Right lobe of liver (tissue), 6 donors: ENCODE measurements around the gene TECR. TPM values are rescaled to one million over a fixed set of nuclear protein-coding genes. Genes with fewer than 3 reads are reported as not detected.
"Not testable (repeated sequence)": the region's sequence is repeated elsewhere in the genome, so short reads cannot be mapped to it uniquely, and the experiment has no call there.

Experiments
- ATAC-seq, 4 donors: fragments of 200-7000 bp; cut with Tn5 transposase; one replicate each; pipeline ENCODE4 v1.9.1; 2020; ENCODE audit warnings: mild to moderate bottlenecking in 4 of 4, moderate library complexity in 4 of 4
- DNase-seq, 3 donors: peaks; one replicate each; pipeline ENCODE4 v3.0.0-alpha.2; 2020
- H3K27ac ChIP-seq, 3 donors: fragments of 200-600 bp; one replicate each; pipeline ENCODE4 v1.8.0; 2022
- H3K27me3 ChIP-seq, 2 donors: fragments of 200-600 bp; one replicate each; pipeline ENCODE4 v1.8.0; 2022
- H3K36me3 ChIP-seq, 4 donors: fragments of 200-600 bp; sonication (generic) in 1 of 4; one replicate each; pipeline versions ENCODE4 v1.5.1 to v1.8.0; 2017 to 2022; ENCODE audit warnings: control low read depth in 1 of 4
- H3K4me1 ChIP-seq, 4 donors: fragments of 200-600 bp; sonication (generic) in 1 of 4; one replicate each; pipeline versions ENCODE4 v1.5.1 to v1.8.0; 2017 to 2022; ENCODE audit warnings: control low read depth in 1 of 4
- H3K4me3 ChIP-seq, 3 donors: fragments of 200-600 bp; one replicate each; pipeline ENCODE4 v1.8.0; 2022
- H3K9me3 ChIP-seq, 4 donors: fragments of 200-600 bp; sonication (generic) in 1 of 4; one replicate each; pipeline versions ENCODE4 v1.5.1 to v1.8.0; 2017 to 2022; ENCODE audit warnings: control low read depth in 1 of 4
- CTCF ChIP-seq, 4 donors: fragments of 200-600 bp in 3 of 4; fragments of 450-650 bp in 1 of 4; IDR thresholded peaks; one replicate each; pipeline versions ENCODE4 v1.5.1 to v1.8.0; 2016 to 2022; ENCODE audit warnings: antibody characterized with exemption in 4 of 4, mild to moderate bottlenecking in 2 of 4
- POLR2A ChIP-seq: fragments of 450-650 bp; IDR thresholded peaks from one replicate; pipeline ENCODE4 v1.6.1; 2017; ENCODE audit warnings: antibody characterized with exemption, mild to moderate bottlenecking
- WGBS: methylation state at CpG from one replicate; pipeline ENCODE4 v1.1.6; 2018; ENCODE audit warnings: low coverage, low lambda C conversion rate; ENCODE audit not compliant: insufficient coverage; ENCODE audit errors: missing lambda C conversion rate; 5-methylcytosine and 5-hydroxymethylcytosine counted together
- intact Hi-C, 2 donors: fragments of 100-400 bp; cut with DNase I; formaldehyde crosslinking; loops; one replicate each; pipeline versions ENCODE4 v1.11.2 to v1.14.1; 2022
- total RNA-seq, 6 experiments: library from RNA; depleted of rRNA in 2 of 6; stranded (reverse); fragments of >200 nt in 2 of 6; fragmentation: NEBNext Ultra II Directional in 3 of 6; extraction: Animal tissue kit (Norgen Biotek cat#: 25700) in 3 of 6; gene quantifications; one replicate each; pipeline versions ENCODE4 v1.1.0 to v1.2.4, GENCODE V29; 2016 to 2023
- donor health status: DM: no; HTN: yes; CAD: no.
- donor health status: DM: no; HTN: no; CAD: no.
- donor health status: DM: no; HTN: no; CAD: no.
- donor health status: DM: no; HTN: yes; CAD: no.
- donor health status: DM: no; HTN: yes; CAD: no.

Gene TECR
- total RNA-seq, 6 experiments from 2014 or later = 37.9 to 99.0 (median 77.0) TPM

- TF ChIP-seq POLR2A (no peak), CTCF (IDR thresholded peaks at IDR 0.05) (no peak)
- DNase-seq (no peak), ATAC-seq (no peak)
- intact Hi-C loops = no loop called here
- no peak overlapping the region for H3K4me3 ChIP-seq
- H3K27ac ChIP-seq = no peak overlapping the region
- no peaks in the 10 kb centered on the region for H3K36me3 ChIP-seq
- H3K4me1 ChIP-seq = peaks cover 0 to 8% (median 0%) of the 10 kb centered on the region in 4 donors
- WGBS = 88% methylated on average over 14 of the region's 19 CpGs
- no peaks in the 10 kb centered on the region for H3K27me3 ChIP-seq
- H3K9me3 ChIP-seq = no peaks in the 10 kb centered on the region
Observed at GRCh38 chr19:14540741-14541525, 11.5 kb downstream of the TECR start.

GRCh38 chr19:14541979-14542378 is 12.6 kb downstream of the TECR start:
- H3K4me1 ChIP-seq, ATAC-seq, H3K4me3 ChIP-seq, H3K27ac ChIP-seq, H3K36me3 ChIP-seq, H3K9me3 ChIP-seq, H3K27me3 ChIP-seq, intact Hi-C loops, DNase-seq: not testable (repeated sequence)
- WGBS = 76% methylated on average over 5 of the region's 5 CpGs

GRCh38 chr19:14542711-14543328 is 13.4 kb downstream of the TECR start:
- no peak for TF ChIP-seq CTCF (IDR thresholded peaks at IDR 0.05)
- TF ChIP-seq POLR2A = no peak
- intact Hi-C loops = no loop called here
- Histone ChIP-seq H3K9me3 (no peaks in the 10 kb centered on the region), H3K4me1 (peaks cover 0 to 6% (median 0%) of the 10 kb centered on the region in 4 donors), H3K27ac (no peak overlapping the region), H3K27me3 (no peaks in the 10 kb centered on the region), H3K4me3 (no peak overlapping the region), H3K36me3 (no peaks in the 10 kb centered on the region)
- 44% methylated on average over 4 of the region's 7 CpGs for WGBS
- no peak for ATAC-seq
- no peak for DNase-seq

GRCh38 chr19:14544047-14544446 is 14.7 kb downstream of the TECR start:
- no peak for DNase-seq
- H3K27me3 ChIP-seq = no peaks in the 10 kb centered on the region
- no peak overlapping the region for H3K27ac ChIP-seq
- no peak for TF ChIP-seq POLR2A
- no peak for TF ChIP-seq CTCF (IDR thresholded peaks at IDR 0.05)
- no CpG with 5 or more reads among the region's 5 CpGs for WGBS
- intact Hi-C loops = no loop called here
- no peak overlapping the region for H3K4me3 ChIP-seq
- H3K9me3 ChIP-seq = no peaks in the 10 kb centered on the region
- ATAC-seq = no peak
- peaks cover 0 to 2% (median 0%) of the 10 kb centered on the region in 4 donors for H3K36me3 ChIP-seq
- peaks cover 0 to 6% (median 0%) of the 10 kb centered on the region in 4 donors for H3K4me1 ChIP-seq
